HG03439 (cell line): ENCODE results near the gene ANAPC5.
"Not testable (repeated sequence)": the region's sequence is repeated elsewhere in the genome, so short reads cannot be mapped to it uniquely, and the experiment has no call there.

ENCODE experiments used
- ATAC-seq: cut with Tn5 transposase; IDR thresholded peaks from one replicate; pipeline ENCODE4 v1.9.1; 2021; ENCODE audit warnings: mild to moderate bottlenecking, moderate library complexity; ENCODE audit not compliant: unreplicated experiment

Gene ANAPC5

GRCh38 chr12:121323908-121324307, 28.3 kb downstream of the ANAPC5 start:
- ATAC-seq, result no peak

GRCh38 chr12:121318121-121318520, 34.1 kb downstream of the ANAPC5 start:
- ATAC-seq, result no peak

GRCh38 chr12:121314431-121314830, 37.8 kb downstream of the ANAPC5 start:
- ATAC-seq, result no peak

- ATAC-seq, result not testable (repeated sequence)
These were observed 42.0 kb downstream of the ANAPC5 start for GRCh38 chr12:121310231-121310630.

GRCh38 chr12:121307397-121307796, 44.8 kb downstream of the ANAPC5 start:
- not testable (repeated sequence) for ATAC-seq

GRCh38 chr12:121304306-121304705, 47.9 kb downstream of the ANAPC5 start:
- ATAC-seq, result no peak

- no peak for ATAC-seq
These were observed 50.3 kb downstream of the ANAPC5 start for GRCh38 chr12:121301876-121302275.

GRCh38 chr12:121300083-121300819, 52.0 kb downstream of the ANAPC5 start:
- no peak for ATAC-seq

GRCh38 chr12:121299662-121300061, 52.5 kb downstream of the ANAPC5 start:
- ATAC-seq, result no peak

GRCh38 chr12:121298411-121298810, 53.8 kb downstream of the ANAPC5 start:
- not testable (repeated sequence) for ATAC-seq

- ATAC-seq, result peak; percentile 10
These were observed 54.7 kb downstream of the ANAPC5 start for GRCh38 chr12:121297435-121297991.

- peak; percentile 68 for ATAC-seq
These were observed 55.4 kb downstream of the ANAPC5 start, which contains the start of gene CAMKK2 for GRCh38 chr12:121296618-121297434. TSS of gene CAMKK2 (minus strand) at chr12:121296709. CDS start at chr12:121274526, 22,183 bp downstream.

- ATAC-seq, result peak; percentile 23
These were observed 56.2 kb downstream of the ANAPC5 start for GRCh38 chr12:121295746-121296617.

GRCh38 chr12:121295116-121295745, 57.0 kb downstream of the ANAPC5 start:
- no peak for ATAC-seq

GRCh38 chr12:121294151-121294889, 57.9 kb downstream of the ANAPC5 start:
- no peak for ATAC-seq

GRCh38 chr12:121293603-121294002, 58.6 kb downstream of the ANAPC5 start:
- no peak for ATAC-seq

- ATAC-seq, result no peak
These were observed 61.8 kb downstream of the ANAPC5 start for GRCh38 chr12:121290410-121290809.

GRCh38 chr12:121289962-121290361, 62.2 kb downstream of the ANAPC5 start:
- no peak for ATAC-seq

- ATAC-seq, result no peak
These were observed 63.2 kb downstream of the ANAPC5 start for GRCh38 chr12:121288986-121289385.
